K562 (cell line): ENCODE data around the gene ADAT1. TPM values are rescaled to one million over a fixed set of nuclear protein-coding genes. Genes with fewer than 3 reads are reported as not detected.

Source experiments
- ATAC-seq: fragments of 200-7000 bp; cut with Tn5 transposase; 3 replicates; pipeline ENCODE4 v1.9.1; 2020; ENCODE audit warnings: moderate library complexity
- BruUV-seq: library from RNA; stranded (reverse); fragments of 400-500 nt; replicated peaks from 2 replicates; lab custom pipeline; 2021; lab: Mats Ljungman, UMichigan
- CTCF ChIA-PET: fragments of 300-600 bp; formaldehyde crosslinking; extraction: SDS; loops from one replicate; lab custom pipeline; 2021; ENCODE audit warnings: low intra/inter-chr PET ratio; lab: Yijun Ruan, JAX
- POLR2A ChIA-PET: fragments of 300-600, 350-650 bp; sonication (Branson Sonifier 250); formaldehyde crosslinking; extraction: SDS; loops from one replicate; lab custom pipeline; 2021; ENCODE audit warnings: antibody characterized with exemption, inconsistent platforms; lab: Yijun Ruan, JAX
- DNase-seq, 4 experiments: peaks; one replicate each; pipeline versions ENCODE4 v3.0.0 to v3.0.0-alpha.2; 2011 to 2018; ENCODE audit warnings: low spot score in 3 of 4, mixed read lengths in 3 of 4; ENCODE audit errors: extremely low read depth in 1 of 4
- FAIRE-seq: peaks from 2 replicates; lab custom pipeline; 2011; peaks lifted over from hg19 to GRCh38; lab: Jason Lieb, UNC
- H2AFZ ChIP-seq: 2 replicates; pipeline ENCODE4 v1.6.0; 2011; ENCODE audit warnings: low read depth, low read length, control low read depth, inconsistent platforms
- H3K27ac ChIP-seq: fragments of 200-600 bp; 3 replicates; pipeline ENCODE4 v1.8.0; 2011; ENCODE audit warnings: low read depth, mild to moderate bottlenecking, control low read depth, inconsistent platforms, low read length, moderate library complexity, mixed read lengths; ENCODE audit errors: extremely low read depth
- H3K27me3 ChIP-seq, 2 experiments: fragments of 300-600 bp in 1 of 2; 2 replicates in 1 of 2; 3 replicates in 1 of 2; pipeline versions ENCODE4 v1.6.0 to v1.8.0; 2011; ENCODE audit warnings: inconsistent platforms in 2 of 2, low read length in 2 of 2, mild to moderate bottlenecking in 1 of 2, mixed read lengths in 1 of 2, moderate library complexity in 1 of 2; ENCODE audit not compliant: control insufficient read depth in 2 of 2, insufficient read depth in 2 of 2
- H3K36me3 ChIP-seq: fragments of 300-600 bp; 3 replicates; pipeline ENCODE4 v1.8.0; 2011; ENCODE audit warnings: mild to moderate bottlenecking, low read length, inconsistent platforms; ENCODE audit not compliant: control insufficient read depth, insufficient read depth
- H3K4me1 ChIP-seq, 2 experiments: fragments of 200-600 bp in 1 of 2; replicated peaks in 1 of 2; 2 replicates in 1 of 2; 3 replicates in 1 of 2; pipeline versions ENCODE4 v1.5.1 to v1.8.0; 2011; ENCODE audit warnings: inconsistent platforms in 2 of 2, low read length in 2 of 2, mild to moderate bottlenecking in 1 of 2, mixed read lengths in 1 of 2, moderate library complexity in 1 of 2; ENCODE audit not compliant: control insufficient read depth in 2 of 2, insufficient read depth in 2 of 2
- H3K4me2 ChIP-seq: 2 replicates; pipeline ENCODE4 v1.6.1; 2011; ENCODE audit warnings: low read length, control low read depth, inconsistent platforms, mixed read lengths; ENCODE audit not compliant: insufficient read depth
- H3K4me3 ChIP-seq: fragments of 200-600 bp; sonication (generic), shearing (Covaris generic); 2 replicates; pipeline ENCODE4 v1.5.1; 2016; ENCODE audit warnings: control low read depth, inconsistent platforms
- H3K79me2 ChIP-seq: fragments of 200-600 bp; 3 replicates; pipeline ENCODE4 v1.8.0; 2011; ENCODE audit warnings: low read length, inconsistent platforms; ENCODE audit not compliant: control insufficient read depth, insufficient read depth
- H3K9ac ChIP-seq, 2 experiments: 2 replicates each; pipeline versions ENCODE4 v1.6.0 to v1.6.1; 2011; ENCODE audit warnings: low read depth in 2 of 2, low read length in 2 of 2, control low read depth in 1 of 2, inconsistent platforms in 1 of 2, mild to moderate bottlenecking in 1 of 2, mixed read lengths in 1 of 2; ENCODE audit not compliant: insufficient read depth in 1 of 2
- H3K9me1 ChIP-seq: one replicate; pipeline ENCODE4 v1.6.0; 2011; ENCODE audit warnings: inconsistent platforms, mild to moderate bottlenecking, low read length, moderate library complexity; ENCODE audit not compliant: control insufficient read depth, insufficient read depth
- H3K9me3 ChIP-seq: replicated peaks from 2 replicates; pipeline ENCODE4 v1.5.1; 2011; ENCODE audit warnings: low read depth, low read length, inconsistent platforms; ENCODE audit not compliant: control insufficient read depth, insufficient read depth
- H4K20me1 ChIP-seq: replicated peaks from 2 replicates; pipeline ENCODE4 v1.6.1; 2011; ENCODE audit warnings: low read length, inconsistent platforms, mixed read lengths; ENCODE audit not compliant: control insufficient read depth, insufficient read depth
- BRD9 ChIP-seq: fragments of 450-650 bp; IDR thresholded peaks from 2 replicates; pipeline ENCODE4 v1.6.1; 2018; ENCODE audit warnings: low read depth; ENCODE audit not compliant: partially characterized antibody
- CBX5 ChIP-seq: IDR thresholded peaks from 2 replicates; pipeline ENCODE4 v1.6.1; 2014; ENCODE audit warnings: low read depth, borderline replicate concordance
- CEBPG ChIP-seq, 3 experiments: fragments of 200-800 bp in 1 of 3; sonication (Bioruptor generic) in 1 of 3; sonication (generic) in 1 of 3; formaldehyde crosslinking in 1 of 3; IDR thresholded peaks in 2 of 3; conservative IDR thresholded peaks in 1 of 3; 2 replicates each; pipeline versions ENCODE4 v1.6.1 to v1.8.0; 2016 to 2022; ENCODE audit warnings: missing compliant biosample characterization in 2 of 3, missing genetic modification characterization in 2 of 3, mild to moderate bottlenecking in 1 of 3, missing genetic modification reagents in 1 of 3
- PCBP1 ChIP-seq: fragments of 200-400 bp; formaldehyde crosslinking; IDR thresholded peaks from 2 replicates; pipeline ENCODE4 v1.6.1; 2018; ENCODE audit warnings: mild to moderate bottlenecking, low read depth, low read length; ENCODE audit not compliant: poor library complexity, severe bottlenecking
- PRMT5 ChIP-seq: sonication (generic); formaldehyde crosslinking; IDR thresholded peaks from 2 replicates; pipeline ENCODE4 v1.5.0; 2020; ENCODE audit warnings: missing genetic modification reagents
- PTBP1 ChIP-seq: fragments of 200-400 bp; formaldehyde crosslinking; IDR thresholded peaks from 2 replicates; pipeline ENCODE4 v1.6.1; 2017; ENCODE audit warnings: low read depth, low read length
- PTRF ChIP-seq: fragments of 450-650 bp; IDR thresholded peaks from 2 replicates; pipeline ENCODE4 v1.6.1; 2016; ENCODE audit warnings: mild to moderate bottlenecking, missing genetic modification characterization, missing compliant biosample characterization
- THRAP3 ChIP-seq: fragments of 450-650 bp; IDR thresholded peaks from 2 replicates; pipeline ENCODE4 v1.6.1; 2016; ENCODE audit warnings: mild to moderate bottlenecking, inconsistent platforms, borderline replicate concordance
- ZBTB1 ChIP-seq: sonication (generic); formaldehyde crosslinking; IDR thresholded peaks from 2 replicates; pipeline ENCODE4 v1.8.1; 2023; ENCODE audit warnings: missing genetic modification reagents, low read depth, mild to moderate bottlenecking, borderline replicate concordance
- ZFPM2 ChIP-seq: fragments of 250-450 bp; sonication (Bioruptor Pico); IDR thresholded peaks from 2 replicates; pipeline ENCODE4 v1.5.1; 2022; ENCODE audit warnings: mild to moderate bottlenecking
- ZNF717 ChIP-seq: fragments of 250-450 bp; sonication (Bioruptor Pico); IDR thresholded peaks from 2 replicates; pipeline ENCODE4 v1.5.0; 2021
- WGBS: fragments of 100-300 bp; shearing (Covaris generic); methylation state at CpG from one replicate; pipeline ENCODE4 v1.1.6; 2016; ENCODE audit warnings: low coverage, mixed read lengths; ENCODE audit not compliant: insufficient coverage; ENCODE audit errors: missing lambda C conversion rate; 5-methylcytosine and 5-hydroxymethylcytosine counted together
- in situ Hi-C: fragments of 300-500 bp; cut with MboI; formaldehyde crosslinking; loops from 4 replicates; pipeline ENCODE4 v1.15.0; 2018; ENCODE audit warnings: inconsistent platforms, mixed read lengths
- intact Hi-C: fragments of 100-400 bp; cut with micrococcal nuclease; formaldehyde crosslinking; loops from 2 replicates; pipeline ENCODE4 v1.14.2; 2022
- polyA plus RNA-seq, 8 experiments: library from polyadenylated mRNA; depleted of rRNA in 4 of 8; stranded (reverse) in 5 of 8; unstranded in 3 of 8; fragments of >200 nt; fragmentation: Nextera tagmentation in 2 of 8; fragmentation: Illumina TruSeq in 1 of 8; extraction: Ambion mirVana in 2 of 8; extraction: Trizol in 1 of 8; gene quantifications; 2 replicates each; pipeline versions ENCODE4 v1.2.1 to v1.2.3, GENCODE V29; 2011 to 2014; ENCODE audit warnings: inconsistent platforms in 1 of 8, missing spikeins in 1 of 8
- total RNA-seq, 7 experiments: library from RNA; depleted of rRNA in 6 of 7; stranded (reverse); fragments of >200 nt in 6 of 7; fragmentation: Illumina TruSeq in 2 of 7; extraction: Trizol in 2 of 7; gene quantifications; 2 replicates each; pipeline versions ENCODE4 v1.2.1 to v1.2.3, GENCODE V29; 2011 to 2021; ENCODE audit warnings: low replicate concordance in 1 of 7
- TF ChIP-seq, protein P1 (sequence below): fragments of 450-650 bp; conservative IDR thresholded peaks from 2 replicates; pipeline ENCODE4 v1.6.1; 2016; ENCODE audit warnings: missing genetic modification characterization, low read depth, mild to moderate bottlenecking, control low read depth, missing compliant biosample characterization
- TF ChIP-seq, protein P2 (sequence below): sonication (generic); formaldehyde crosslinking; IDR thresholded peaks from 2 replicates; pipeline ENCODE4 v1.8.1; 2023; ENCODE audit warnings: mild to moderate bottlenecking, missing genetic modification reagents
- TF ChIP-seq, protein P3 (sequence below): sonication (generic); formaldehyde crosslinking; IDR thresholded peaks from 2 replicates; pipeline ENCODE4 v1.8.1; 2023; ENCODE audit warnings: mild to moderate bottlenecking, missing genetic modification reagents
- TF ChIP-seq, protein P4 (sequence below): fragments of 450-650 bp; IDR thresholded peaks from 2 replicates; pipeline ENCODE4 v1.6.1; 2016

ADAT1 gene
- total and polyA plus RNA-seq, 9 of the 15 experiments (the other 6 are each of a cell fraction or from before 2014, with no cell fraction given), result 16.0 to 36.7 (median 28.2) TPM

DNA sequence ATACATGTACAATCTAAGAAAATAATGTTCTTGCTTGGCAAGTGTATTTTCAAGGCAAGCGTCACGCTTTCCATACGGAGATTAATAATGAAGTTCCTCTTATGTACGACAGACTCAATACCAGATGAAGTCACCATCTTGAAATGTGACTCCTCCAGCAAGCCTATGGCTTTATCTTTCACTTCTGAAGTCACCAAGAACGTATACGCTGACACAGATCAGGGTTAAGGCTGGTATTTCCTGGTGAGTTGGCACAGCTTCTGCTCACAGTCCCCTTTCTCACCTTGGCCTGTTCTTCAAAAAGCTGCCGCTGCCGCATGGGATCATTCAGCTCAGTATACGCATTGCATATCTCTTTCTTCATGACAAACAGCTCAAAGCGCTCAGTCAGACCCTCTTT, 6.1 kb upstream of the ADAT1 start (continued):
- TF ChIP-seq, protein P1, sequence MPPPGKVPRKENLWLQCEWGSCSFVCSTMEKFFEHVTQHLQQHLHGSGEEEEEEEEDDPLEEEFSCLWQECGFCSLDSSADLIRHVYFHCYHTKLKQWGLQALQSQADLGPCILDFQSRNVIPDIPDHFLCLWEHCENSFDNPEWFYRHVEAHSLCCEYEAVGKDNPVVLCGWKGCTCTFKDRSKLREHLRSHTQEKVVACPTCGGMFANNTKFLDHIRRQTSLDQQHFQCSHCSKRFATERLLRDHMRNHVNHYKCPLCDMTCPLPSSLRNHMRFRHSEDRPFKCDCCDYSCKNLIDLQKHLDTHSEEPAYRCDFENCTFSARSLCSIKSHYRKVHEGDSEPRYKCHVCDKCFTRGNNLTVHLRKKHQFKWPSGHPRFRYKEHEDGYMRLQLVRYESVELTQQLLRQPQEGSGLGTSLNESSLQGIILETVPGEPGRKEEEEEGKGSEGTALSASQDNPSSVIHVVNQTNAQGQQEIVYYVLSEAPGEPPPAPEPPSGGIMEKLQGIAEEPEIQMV (tag), result no peak
- TF ChIP-seq CEBPG (CRISPR knock-in tag; IDR thresholded peaks at IDR 0.05), result no peak
- no peak for TF ChIP-seq CEBPG (tag; conservative IDR thresholded peaks at IDR 0.05 in 1 of 2, IDR thresholded peaks at IDR 0.05 in 1 of 2)
- no peak for TF ChIP-seq CBX5

DNA sequence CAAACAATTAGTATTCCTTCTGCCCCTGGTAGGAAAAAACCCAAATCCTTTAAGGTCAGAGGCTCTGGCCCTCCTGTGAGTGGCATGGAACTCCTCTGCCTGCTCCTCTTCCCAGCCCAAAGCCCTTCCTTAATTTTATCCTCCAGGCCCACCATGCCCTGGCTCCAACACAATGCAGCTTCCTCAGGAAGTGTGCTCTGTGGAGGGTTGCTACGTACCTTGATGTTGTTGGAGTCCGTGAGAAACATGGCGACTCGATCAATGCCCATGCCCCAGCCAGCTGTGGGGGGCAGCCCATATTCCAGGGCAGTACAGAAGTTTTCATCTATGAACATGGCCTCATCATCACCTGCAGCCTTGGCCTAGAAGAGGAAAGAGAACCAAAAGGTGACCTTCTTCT, 5.3 kb upstream of the ADAT1 start:
- Histone ChIP-seq H3K9me1 (no peaks in the 10 kb centered on the region), H3K4me2 (no peak overlapping the region), H4K20me1 (no peaks in the 10 kb centered on the region), H3K4me1 (peaks cover 6 to 18% of the 10 kb centered on the region in 2 experiments; a peak in 4 of 5 replicates), H2AFZ (no peak overlapping the region), H3K79me2 (no peaks in the 10 kb centered on the region), H3K9ac (no peak overlapping the region), H3K4me3 (no peak overlapping the region), H3K27ac (no peak overlapping the region; the same call in 2 of the 3 replicates), H3K36me3 (peaks cover 86% of the 10 kb centered on the region), H3K27me3 (no peaks in the 10 kb centered on the region), H3K9me3 (no peaks in the 10 kb centered on the region)
- intact Hi-C loops, result no loop called here
- DNase-seq (no peak), ATAC-seq (no peak), FAIRE-seq (no peak)
- BruUV-seq, result no TSS peak
- WGBS, result 97% methylated on average over 4 of the region's 4 CpGs
- in situ Hi-C loops, result loop anchor here (25.0 kb wide), 1 partner anchor 1559 kb away; the partner anchor contains the start of genes MON1B and SYCE1L
- CTCF ChIA-PET, result no interaction called here
- POLR2A ChIA-PET, result no interaction called here
- no peak for TF ChIP-seq PTRF (tag)
- no peak for TF ChIP-seq ZBTB1 (CRISPR knock-in tag)
- no peak for TF ChIP-seq THRAP3
- TF ChIP-seq, protein P2, sequence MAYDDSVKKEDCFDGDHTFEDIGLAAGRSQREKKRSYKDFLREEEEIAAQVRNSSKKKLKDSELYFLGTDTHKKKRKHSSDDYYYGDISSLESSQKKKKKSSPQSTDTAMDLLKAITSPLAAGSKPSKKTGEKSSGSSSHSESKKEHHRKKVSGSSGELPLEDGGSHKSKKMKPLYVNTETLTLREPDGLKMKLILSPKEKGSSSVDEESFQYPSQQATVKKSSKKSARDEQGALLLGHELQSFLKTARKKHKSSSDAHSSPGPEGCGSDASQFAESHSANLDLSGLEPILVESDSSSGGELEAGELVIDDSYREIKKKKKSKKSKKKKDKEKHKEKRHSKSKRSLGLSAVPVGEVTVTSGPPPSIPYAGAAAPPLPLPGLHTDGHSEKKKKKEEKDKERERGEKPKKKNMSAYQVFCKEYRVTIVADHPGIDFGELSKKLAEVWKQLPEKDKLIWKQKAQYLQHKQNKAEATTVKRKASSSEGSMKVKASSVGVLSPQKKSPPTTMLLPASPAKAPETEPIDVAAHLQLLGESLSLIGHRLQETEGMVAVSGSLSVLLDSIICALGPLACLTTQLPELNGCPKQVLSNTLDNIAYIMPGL (CRISPR knock-in tag), result no peak
- TF ChIP-seq, protein P3, sequence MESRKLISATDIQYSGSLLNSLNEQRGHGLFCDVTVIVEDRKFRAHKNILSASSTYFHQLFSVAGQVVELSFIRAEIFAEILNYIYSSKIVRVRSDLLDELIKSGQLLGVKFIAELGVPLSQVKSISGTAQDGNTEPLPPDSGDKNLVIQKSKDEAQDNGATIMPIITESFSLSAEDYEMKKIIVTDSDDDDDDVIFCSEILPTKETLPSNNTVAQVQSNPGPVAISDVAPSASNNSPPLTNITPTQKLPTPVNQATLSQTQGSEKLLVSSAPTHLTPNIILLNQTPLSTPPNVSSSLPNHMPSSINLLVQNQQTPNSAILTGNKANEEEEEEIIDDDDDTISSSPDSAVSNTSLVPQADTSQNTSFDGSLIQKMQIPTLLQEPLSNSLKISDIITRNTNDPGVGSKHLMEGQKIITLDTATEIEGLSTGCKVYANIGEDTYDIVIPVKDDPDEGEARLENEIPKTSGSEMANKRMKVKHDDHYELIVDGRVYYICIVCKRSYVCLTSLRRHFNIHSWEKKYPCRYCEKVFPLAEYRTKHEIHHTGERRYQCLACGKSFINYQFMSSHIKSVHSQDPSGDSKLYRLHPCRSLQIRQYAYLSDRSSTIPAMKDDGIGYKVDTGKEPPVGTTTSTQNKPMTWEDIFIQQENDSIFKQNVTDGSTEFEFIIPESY, result no peak
- TF ChIP-seq PCBP1, result no peak
- no peak for TF ChIP-seq BRD9
- TF ChIP-seq PRMT5 (CRISPR knock-in tag), result no peak
- no peak for TF ChIP-seq ZNF717 (CRISPR knock-in tag)
- TF ChIP-seq, protein P4, sequence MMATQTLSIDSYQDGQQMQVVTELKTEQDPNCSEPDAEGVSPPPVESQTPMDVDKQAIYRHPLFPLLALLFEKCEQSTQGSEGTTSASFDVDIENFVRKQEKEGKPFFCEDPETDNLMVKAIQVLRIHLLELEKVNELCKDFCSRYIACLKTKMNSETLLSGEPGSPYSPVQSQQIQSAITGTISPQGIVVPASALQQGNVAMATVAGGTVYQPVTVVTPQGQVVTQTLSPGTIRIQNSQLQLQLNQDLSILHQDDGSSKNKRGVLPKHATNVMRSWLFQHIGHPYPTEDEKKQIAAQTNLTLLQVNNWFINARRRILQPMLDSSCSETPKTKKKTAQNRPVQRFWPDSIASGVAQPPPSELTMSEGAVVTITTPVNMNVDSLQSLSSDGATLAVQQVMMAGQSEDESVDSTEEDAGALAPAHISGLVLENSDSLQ, result no peak
- TF ChIP-seq ZFPM2 (CRISPR knock-in tag), result no peak
- no peak for TF ChIP-seq PTBP1
